GM12878 (cell line): Measurements from ENCODE around the gene SLC2A4. TPM values are rescaled to one million over a fixed set of nuclear protein-coding genes. Genes with fewer than 3 reads are reported as not detected.
A peak's percentile ranks its signal among the peaks of the same experiment; 100 is the strongest.

Experiments used
- ATF3 ChIP-seq: IDR thresholded peaks from 2 replicates; pipeline ENCODE4 v1.6.1; 2011; ENCODE audit warnings: low read depth, mild to moderate bottlenecking, low read length, moderate library complexity, borderline replicate concordance; ENCODE audit errors: extremely low read depth
- CBFB ChIP-seq: IDR thresholded peaks from 2 replicates; pipeline ENCODE4 v1.6.1; 2016; ENCODE audit warnings: antibody characterized with exemption, low read depth
- CHD1 ChIP-seq: IDR thresholded peaks from 2 replicates; pipeline ENCODE4 v1.6.1; 2012; ENCODE audit warnings: low read depth, low read length, improper control_type of control experiment
- EZH2 ChIP-seq: IDR thresholded peaks from 2 replicates; pipeline ENCODE4 v1.6.1; 2012; ENCODE audit warnings: low read depth, mild to moderate bottlenecking, control low read depth, inconsistent platforms, low read length, borderline replicate concordance; ENCODE audit not compliant: control insufficient read depth
- HCFC1 ChIP-seq: fragments of 150-350 bp; IDR thresholded peaks from 2 replicates; pipeline ENCODE4 v1.6.1; 2014; ENCODE audit warnings: low read length
- LARP7 ChIP-seq: fragments of 450-650 bp; IDR thresholded peaks from 2 replicates; pipeline ENCODE4 v1.6.1; 2017; ENCODE audit warnings: mild to moderate bottlenecking
- MEF2A ChIP-seq: IDR thresholded peaks from 2 replicates; pipeline ENCODE4 v1.6.1; 2011; ENCODE audit warnings: low read depth, mild to moderate bottlenecking, low read length, moderate library complexity; ENCODE audit not compliant: insufficient read depth
- MEF2B ChIP-seq: fragments of 450-650 bp; IDR thresholded peaks from 2 replicates; pipeline ENCODE4 v1.6.1; 2018; ENCODE audit warnings: mild to moderate bottlenecking, moderate library complexity; ENCODE audit not compliant: partially characterized antibody, poor library complexity, severe bottlenecking
- RAD21 ChIP-seq: IDR thresholded peaks from 2 replicates; pipeline ENCODE4 v1.6.1; 2011; ENCODE audit warnings: mild to moderate bottlenecking, low read depth, low read length, moderate library complexity; ENCODE audit not compliant: insufficient read depth
- RAD51 ChIP-seq: fragments of 450-650 bp; IDR thresholded peaks from 2 replicates; pipeline ENCODE4 v1.6.1; 2016; ENCODE audit warnings: moderate library complexity, mild to moderate bottlenecking, inconsistent platforms
- RFX5 ChIP-seq: IDR thresholded peaks from 2 replicates; pipeline ENCODE4 v1.6.1; 2011; ENCODE audit warnings: low read depth, low read length, improper control_type of control experiment
- SMAD5 ChIP-seq: IDR thresholded peaks from 2 replicates; pipeline ENCODE4 v1.6.1; 2016; ENCODE audit warnings: antibody characterized with exemption, low read depth
- SPI1 ChIP-seq: IDR thresholded peaks from 2 replicates; pipeline ENCODE4 v1.6.1; 2011; ENCODE audit warnings: low read depth, mild to moderate bottlenecking, low read length, moderate library complexity, borderline replicate concordance; ENCODE audit not compliant: insufficient read depth
- TCF3 ChIP-seq: IDR thresholded peaks from 2 replicates; pipeline ENCODE4 v1.6.1; 2012; ENCODE audit warnings: low read depth, mild to moderate bottlenecking, low read length, borderline replicate concordance; ENCODE audit not compliant: insufficient read depth
- ZNF622 ChIP-seq: fragments of 450-650 bp; IDR thresholded peaks from 2 replicates; pipeline ENCODE4 v1.6.1; 2017; ENCODE audit warnings: mild to moderate bottlenecking, inconsistent platforms
- polyA plus RNA-seq, 11 experiments: library from polyadenylated mRNA; depleted of rRNA in 4 of 11; unstranded in 6 of 11; stranded (reverse) in 5 of 11; fragments of >200 nt; fragmentation: Nextera tagmentation in 4 of 11; fragmentation: Illumina TruSeq in 1 of 11; extraction: Ambion mirVana in 4 of 11; extraction: Trizol in 1 of 11; gene quantifications; 1 replicate in 1 of 11; 2 replicates in 10 of 11; pipeline versions ENCODE4 v1.2.1 to v1.2.3, GENCODE V29; 2011 to 2016; ENCODE audit warnings: inconsistent platforms in 2 of 11, missing spikeins in 2 of 11, low read depth in 1 of 11
- total RNA-seq, 4 experiments: library from RNA; depleted of rRNA in 3 of 4; stranded (reverse); fragments of >200 nt in 3 of 4; fragmentation: Illumina TruSeq in 1 of 4; extraction: Trizol in 1 of 4; gene quantifications; 2 replicates each; pipeline versions ENCODE4 v1.2.1 to v1.2.3, GENCODE V29; 2013 to 2021

Gene SLC2A4
- total and polyA plus RNA-seq, 10 of the 15 experiments (the other 5 are each of a cell fraction or from before 2014, with no cell fraction given) = 0.03 to 0.23 (median 0.04) TPM; not detected in 4

GRCh38 chr17:7234083-7234951 is 47.2 kb upstream of the SLC2A4 start, which contains the start of gene DVL2 (continued):
- TF ChIP-seq RFX5 = no peak
- TF ChIP-seq HCFC1 = peak; percentile 66
- no peak for TF ChIP-seq EZH2
- TF ChIP-seq ZNF622 = no peak
- peak; percentile 89 for TF ChIP-seq MEF2B
- TF ChIP-seq CBFB = peak; percentile 44; the same call in 1 of the 2 replicates
- TF ChIP-seq CHD1 = no peak
- peak; percentile 100 for TF ChIP-seq RAD51
- 0 out of 2 replicates have a peak, but pooled peaks have one; percentile 61 for TF ChIP-seq MEF2A
- no peak for TF ChIP-seq TCF3
- peak; percentile 83; the same call in 1 of the 2 replicates for TF ChIP-seq LARP7
- TF ChIP-seq RAD21 = no peak
- peak; percentile 99 for TF ChIP-seq ATF3
- TF ChIP-seq SMAD5 = no peak; the same call in 1 of the 2 replicates
- TF ChIP-seq SPI1 = no peak
